Spinal cord (tissue), 10 donors: ENCODE measurements around the gene MCF2L2. TPM values are rescaled to one million over a fixed set of nuclear protein-coding genes. Genes with fewer than 3 reads are reported as not detected.

Experiments used
- DNase-seq, 6 donors: peaks; one replicate each; pipeline versions ENCODE4 v3.0.0 to v3.0.0-alpha.2; 2013 to 2015; ENCODE audit warnings: low spot score in 6 of 6, low read depth in 4 of 6
- H3K27ac ChIP-seq: one replicate; pipeline ENCODE4 v1.5.1; 2013; ENCODE audit warnings: low read depth, low read length, control low read depth
- H3K27me3 ChIP-seq: one replicate; pipeline ENCODE4 v1.6.1; 2013; ENCODE audit warnings: low read length; ENCODE audit not compliant: control insufficient read depth, insufficient read depth
- H3K36me3 ChIP-seq: one replicate; pipeline ENCODE4 v1.6.1; 2013; ENCODE audit warnings: low read length; ENCODE audit not compliant: control insufficient read depth, insufficient read depth
- H3K4me1 ChIP-seq: one replicate; pipeline ENCODE4 v1.6.1; 2013; ENCODE audit warnings: low read length; ENCODE audit not compliant: control insufficient read depth, insufficient read depth
- H3K4me3 ChIP-seq: one replicate; pipeline ENCODE4 v1.5.1; 2013; ENCODE audit warnings: low read depth, low read length, control low read depth
- H3K9me3 ChIP-seq: one replicate; pipeline ENCODE4 v1.6.1; 2013; ENCODE audit warnings: low read length; ENCODE audit not compliant: control insufficient read depth, insufficient read depth
- WGBS: methylation state at CpG from one replicate; pipeline ENCODE4 v1.1.5; 2013; ENCODE audit warnings: missing lambda C conversion rate; ENCODE audit not compliant: insufficient coverage; 5-methylcytosine and 5-hydroxymethylcytosine counted together
- polyA plus RNA-seq, 2 donors: library from polyadenylated mRNA; unstranded; fragments of 120-200 nt; gene quantifications; one replicate each; pipeline ENCODE4 v1.2.1, GENCODE V29; 2013; ENCODE audit not compliant: insufficient read length in 2 of 2
- total RNA-seq, 2 donors: library from RNA; depleted of rRNA in 1 of 2; stranded (reverse); fragments of 120-200 nt in 1 of 2; fragments of >200 nt in 1 of 2; gene quantifications; one replicate each; pipeline versions ENCODE4 v1.2.3 to v1.2.4, GENCODE V29; 2013 to 2014
- donor health status: healthy.

MCF2L2 gene
- total and polyA plus RNA-seq, 4 donors = 9.6 to 29.6 (median 18.8) TPM

GRCh38 chr3:183213415-183214276 is 214.8 kb downstream of the MCF2L2 start:
- DNase-seq = no peak
- no peaks in the 10 kb centered on the region for H3K27me3 ChIP-seq
- no peak overlapping the region for H3K4me3 ChIP-seq
- H3K36me3 ChIP-seq = no peaks in the 10 kb centered on the region
- 75% methylated on average over 1 of the region's 3 CpGs for WGBS
- no peaks in the 10 kb centered on the region for H3K4me1 ChIP-seq
- no peak overlapping the region for H3K27ac ChIP-seq
- H3K9me3 ChIP-seq = no peaks in the 10 kb centered on the region

DNA sequence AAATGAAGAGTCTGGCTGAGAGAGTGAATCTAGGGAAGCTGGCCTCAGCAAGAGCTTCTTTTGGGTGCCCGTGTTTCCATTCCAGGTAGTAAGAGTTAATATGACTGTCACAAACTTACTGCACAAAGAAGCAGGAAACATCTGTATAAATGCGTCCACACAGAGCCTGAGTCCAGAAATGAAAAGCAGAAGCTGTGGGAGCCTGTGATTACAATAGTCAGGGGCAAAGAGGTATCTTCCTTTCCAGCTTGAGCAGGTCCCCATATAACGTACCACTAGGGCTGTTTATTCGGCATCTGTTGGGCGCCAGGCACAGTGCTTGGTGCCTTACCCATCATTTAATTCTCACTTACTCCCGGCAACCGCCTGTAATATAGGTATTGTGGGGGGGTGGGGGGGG is 215.9 kb downstream of the MCF2L2 start:
- DNase-seq = peak in 1 of 6 donors; percentile 19

GRCh38 chr3:183212096-183212495 is 216.3 kb downstream of the MCF2L2 start:
- Histone ChIP-seq H3K27me3 (no peaks in the 10 kb centered on the region), H3K36me3 (no peaks in the 10 kb centered on the region), H3K4me1 (no peaks in the 10 kb centered on the region), H3K4me3 (no peak overlapping the region), H3K27ac (peak overlapping the region; percentile 29), H3K9me3 (no peaks in the 10 kb centered on the region)
- DNase-seq = no peak
- WGBS = 88% methylated on average over 11 of the region's 12 CpGs

More for the DNA sequence above, 215.9 kb downstream of the MCF2L2 start:
- no peaks in the 10 kb centered on the region for H3K4me1 ChIP-seq
- no peaks in the 10 kb centered on the region for H3K36me3 ChIP-seq
- H3K4me3 ChIP-seq = no peak overlapping the region
- no peaks in the 10 kb centered on the region for H3K27me3 ChIP-seq
- no peak overlapping the region for H3K27ac ChIP-seq
- H3K9me3 ChIP-seq = no peaks in the 10 kb centered on the region
- 76% methylated on average over 2 of the region's 7 CpGs for WGBS

DNA sequence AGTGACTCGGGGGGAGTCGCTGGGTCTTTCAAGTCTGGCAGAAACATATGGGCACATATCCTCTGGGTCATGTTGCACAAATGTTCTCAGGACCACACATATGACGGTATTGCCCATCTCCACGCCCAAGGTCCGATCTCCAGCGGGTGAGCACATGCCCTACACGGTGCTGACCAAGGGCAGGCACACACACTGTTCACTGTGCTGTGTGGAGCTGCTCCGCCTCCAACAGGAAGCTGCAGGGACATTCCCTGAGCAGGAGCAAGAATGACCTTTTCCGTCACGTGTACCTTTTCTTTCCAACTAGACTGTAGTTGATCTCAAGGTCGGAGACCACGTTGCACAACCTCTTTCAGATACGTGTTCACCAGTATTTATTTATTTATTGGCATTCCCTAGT is 217.1 kb downstream of the MCF2L2 start:
- no peak for DNase-seq
- Histone ChIP-seq H3K27ac (peak overlapping the region; percentile 29), H3K9me3 (no peaks in the 10 kb centered on the region)

GRCh38 chr3:183210862-183211341 is 217.5 kb downstream of the MCF2L2 start:
- no peaks in the 10 kb centered on the region for H3K9me3 ChIP-seq
- no peak overlapping the region for H3K4me3 ChIP-seq
- H3K4me1 ChIP-seq = no peaks in the 10 kb centered on the region
- no peaks in the 10 kb centered on the region for H3K27me3 ChIP-seq
- no peak overlapping the region for H3K27ac ChIP-seq
- no peaks in the 10 kb centered on the region for H3K36me3 ChIP-seq
- WGBS = 72% methylated on average over 9 of the region's 9 CpGs
- DNase-seq = no peak

More for the DNA sequence above, 217.1 kb downstream of the MCF2L2 start:
- WGBS = 90% methylated on average over 8 of the region's 13 CpGs
- no peaks in the 10 kb centered on the region for H3K36me3 ChIP-seq
- no peak overlapping the region for H3K4me3 ChIP-seq
- no peaks in the 10 kb centered on the region for H3K4me1 ChIP-seq
- H3K27me3 ChIP-seq = no peaks in the 10 kb centered on the region

DNA sequence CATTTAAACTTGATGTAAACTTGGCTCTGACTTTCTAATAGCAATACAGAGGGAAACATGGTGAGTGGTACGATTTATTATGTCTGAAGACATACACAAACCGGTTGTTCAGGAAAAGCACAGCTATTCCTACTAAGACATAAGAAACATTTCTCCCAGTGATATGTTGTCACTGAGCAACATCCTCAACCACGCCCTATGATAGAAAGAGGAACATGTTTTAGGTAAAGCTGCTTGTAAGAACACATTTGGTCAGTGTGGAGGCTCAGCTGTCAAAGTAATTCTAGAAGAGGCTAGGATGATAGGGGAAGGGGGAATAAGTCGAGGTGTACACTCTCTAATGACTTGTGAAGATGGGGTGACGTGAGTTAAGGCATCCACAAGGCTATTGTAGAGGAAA is 218.1 kb downstream of the MCF2L2 start:
- H3K27me3 ChIP-seq = no peaks in the 10 kb centered on the region
- no peaks in the 10 kb centered on the region for H3K4me1 ChIP-seq
- 100% methylated on average over 2 of the region's 5 CpGs for WGBS
- H3K27ac ChIP-seq = no peak overlapping the region
- no peak overlapping the region for H3K4me3 ChIP-seq
- H3K9me3 ChIP-seq = no peaks in the 10 kb centered on the region
- no peaks in the 10 kb centered on the region for H3K36me3 ChIP-seq
- no peak for DNase-seq

GRCh38 chr3:183208800-183209199 is 219.6 kb downstream of the MCF2L2 start:
- Histone ChIP-seq H3K4me3 (no peak overlapping the region), H3K36me3 (no peaks in the 10 kb centered on the region), H3K4me1 (no peaks in the 10 kb centered on the region), H3K27me3 (no peaks in the 10 kb centered on the region), H3K9me3 (peaks cover 2% of the 10 kb centered on the region), H3K27ac (no peak overlapping the region)
- WGBS = no CpG with 5 or more reads among the region's 2 CpGs
- no peak for DNase-seq

DNA sequence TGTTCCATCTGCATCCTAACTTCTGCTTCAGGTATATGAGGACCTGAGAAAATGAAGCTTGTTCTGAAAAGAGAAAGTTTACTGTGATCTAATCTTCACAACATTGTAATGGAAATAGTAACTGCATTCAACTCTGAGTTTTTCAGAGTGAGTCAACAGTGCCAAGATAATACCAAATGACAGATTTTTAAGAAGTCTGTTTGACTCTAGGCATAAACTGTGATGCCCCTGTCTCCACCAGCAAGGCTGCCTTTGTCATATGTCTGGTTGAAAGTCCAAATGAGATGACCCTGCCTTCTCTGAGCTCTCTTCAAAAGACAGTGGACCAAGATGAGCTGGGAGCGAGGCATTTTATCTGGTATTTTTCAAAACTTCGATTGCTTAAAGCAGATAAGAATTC is 220.2 kb downstream of the MCF2L2 start:
- no peak for DNase-seq
- Histone ChIP-seq H3K27me3 (no peaks in the 10 kb centered on the region), H3K27ac (no peak overlapping the region), H3K9me3 (peaks cover 2% of the 10 kb centered on the region), H3K4me3 (no peak overlapping the region), H3K4me1 (no peaks in the 10 kb centered on the region), H3K36me3 (no peaks in the 10 kb centered on the region)
- WGBS = no CpG with 5 or more reads among the region's 2 CpGs

GRCh38 chr3:183203670-183204069 is 224.7 kb downstream of the MCF2L2 start:
- no peak overlapping the region for H3K4me3 ChIP-seq
- H3K9me3 ChIP-seq = peaks cover 2% of the 10 kb centered on the region
- H3K27ac ChIP-seq = no peak overlapping the region
- DNase-seq = no peak
- H3K4me1 ChIP-seq = no peaks in the 10 kb centered on the region
- no peaks in the 10 kb centered on the region for H3K36me3 ChIP-seq
- no peaks in the 10 kb centered on the region for H3K27me3 ChIP-seq
